NB4 (cell line): ENCODE measurements around the gene COL4A1.

ENCODE experiments used
- MYC ChIP-seq: IDR thresholded peaks from 2 replicates; pipeline ENCODE4 v1.6.1; 2011; ENCODE audit warnings: low read depth, low read length
- POLR2A ChIP-seq: IDR thresholded peaks from 2 replicates; pipeline ENCODE4 v1.6.1; 2011; ENCODE audit warnings: mild to moderate bottlenecking; ENCODE audit not compliant: insufficient read length; ENCODE audit errors: extremely low read depth
- TF ChIP-seq, protein P1 (sequence below): IDR thresholded peaks from one replicate; pipeline ENCODE4 v1.5.1; 2012; ENCODE audit warnings: low read depth, low read length

DNA sequence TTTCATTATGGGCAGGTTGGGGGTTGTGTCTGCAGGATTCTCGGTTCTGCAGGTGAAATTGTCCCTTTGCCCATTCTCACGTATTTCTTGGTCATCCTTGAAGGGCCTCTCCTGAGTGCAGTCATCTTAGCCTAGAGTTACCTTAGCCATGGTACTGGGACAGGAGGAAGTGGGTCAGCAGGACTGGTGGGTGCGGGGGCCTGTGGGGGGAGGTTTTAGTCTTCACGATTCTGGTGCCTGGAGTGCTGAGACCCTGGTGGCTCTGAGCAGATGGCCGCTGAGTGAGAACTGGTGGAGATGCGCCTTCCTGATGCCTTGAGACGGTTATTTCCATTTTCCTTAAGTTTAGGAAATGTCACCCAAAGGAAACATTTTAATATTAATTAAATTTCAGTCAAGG is 12.0 kb upstream of the COL4A1 start:
- TF ChIP-seq POLR2A = no peak
- no peak for TF ChIP-seq MYC
- TF ChIP-seq, protein P1, sequence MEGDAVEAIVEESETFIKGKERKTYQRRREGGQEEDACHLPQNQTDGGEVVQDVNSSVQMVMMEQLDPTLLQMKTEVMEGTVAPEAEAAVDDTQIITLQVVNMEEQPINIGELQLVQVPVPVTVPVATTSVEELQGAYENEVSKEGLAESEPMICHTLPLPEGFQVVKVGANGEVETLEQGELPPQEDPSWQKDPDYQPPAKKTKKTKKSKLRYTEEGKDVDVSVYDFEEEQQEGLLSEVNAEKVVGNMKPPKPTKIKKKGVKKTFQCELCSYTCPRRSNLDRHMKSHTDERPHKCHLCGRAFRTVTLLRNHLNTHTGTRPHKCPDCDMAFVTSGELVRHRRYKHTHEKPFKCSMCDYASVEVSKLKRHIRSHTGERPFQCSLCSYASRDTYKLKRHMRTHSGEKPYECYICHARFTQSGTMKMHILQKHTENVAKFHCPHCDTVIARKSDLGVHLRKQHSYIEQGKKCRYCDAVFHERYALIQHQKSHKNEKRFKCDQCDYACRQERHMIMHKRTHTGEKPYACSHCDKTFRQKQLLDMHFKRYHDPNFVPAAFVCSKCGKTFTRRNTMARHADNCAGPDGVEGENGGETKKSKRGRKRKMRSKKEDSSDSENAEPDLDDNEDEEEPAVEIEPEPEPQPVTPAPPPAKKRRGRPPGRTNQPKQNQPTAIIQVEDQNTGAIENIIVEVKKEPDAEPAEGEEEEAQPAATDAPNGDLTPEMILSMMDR = no peak
